Measurements from ENCODE around the gene HIC1. TPM values are rescaled to one million over a fixed set of nuclear protein-coding genes. Genes with fewer than 3 reads are reported as not detected.

Gene HIC1
- total and polyA plus RNA-seq, 2 experiments from 2014 or later = 9.4 to 10.2 TPM

GRCh38 chr17:2015314-2015713 lies 39.6 kb upstream of the HIC1 start:
- Histone ChIP-seq H3K9me3 (ENCODE audit: low read depth) (no peaks in the 10 kb centered on the region), H3K4me2 (no peak overlapping the region), H3K27me3 (peaks cover 25% of the 10 kb centered on the region), H3K9me2 (replicated peaks; ENCODE audit: insufficient read depth) (no peaks in the 10 kb centered on the region), H3K79me2 (no peaks in the 10 kb centered on the region), H3K4me1 (ENCODE audit: insufficient read depth) (peaks cover 9% of the 10 kb centered on the region), H4K20me1 (ENCODE audit: insufficient read depth, poor library complexity, severe bottlenecking) (no peaks in the 10 kb centered on the region), H2AFZ (no peak overlapping the region), H3K4me3 (no peak overlapping the region), H3K36me3 (replicated peaks; ENCODE audit: insufficient read depth, low read depth) (no peaks in the 10 kb centered on the region), H3K27ac (no peak overlapping the region)
- TF ChIP-seq EZH2 (IDR thresholded peaks at IDR 0.05; ENCODE audit: borderline replicate concordance) = no peak
- TF ChIP-seq, protein P1, sequence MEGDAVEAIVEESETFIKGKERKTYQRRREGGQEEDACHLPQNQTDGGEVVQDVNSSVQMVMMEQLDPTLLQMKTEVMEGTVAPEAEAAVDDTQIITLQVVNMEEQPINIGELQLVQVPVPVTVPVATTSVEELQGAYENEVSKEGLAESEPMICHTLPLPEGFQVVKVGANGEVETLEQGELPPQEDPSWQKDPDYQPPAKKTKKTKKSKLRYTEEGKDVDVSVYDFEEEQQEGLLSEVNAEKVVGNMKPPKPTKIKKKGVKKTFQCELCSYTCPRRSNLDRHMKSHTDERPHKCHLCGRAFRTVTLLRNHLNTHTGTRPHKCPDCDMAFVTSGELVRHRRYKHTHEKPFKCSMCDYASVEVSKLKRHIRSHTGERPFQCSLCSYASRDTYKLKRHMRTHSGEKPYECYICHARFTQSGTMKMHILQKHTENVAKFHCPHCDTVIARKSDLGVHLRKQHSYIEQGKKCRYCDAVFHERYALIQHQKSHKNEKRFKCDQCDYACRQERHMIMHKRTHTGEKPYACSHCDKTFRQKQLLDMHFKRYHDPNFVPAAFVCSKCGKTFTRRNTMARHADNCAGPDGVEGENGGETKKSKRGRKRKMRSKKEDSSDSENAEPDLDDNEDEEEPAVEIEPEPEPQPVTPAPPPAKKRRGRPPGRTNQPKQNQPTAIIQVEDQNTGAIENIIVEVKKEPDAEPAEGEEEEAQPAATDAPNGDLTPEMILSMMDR (IDR thresholded peaks at IDR 0.05; ENCODE audit: poor library complexity) = no peak
- TF ChIP-seq EZH2phosphoT487 (IDR thresholded peaks at IDR 0.05; ENCODE audit: low read depth, severe bottlenecking, unreplicated experiment) = no peak
- no peak for DNase-seq (ENCODE audit: low spot score)
- 85% methylated on average over 14 of the region's 14 CpGs for WGBS (ENCODE audit: low lambda C conversion rate, missing lambda C conversion rate)

DNA sequence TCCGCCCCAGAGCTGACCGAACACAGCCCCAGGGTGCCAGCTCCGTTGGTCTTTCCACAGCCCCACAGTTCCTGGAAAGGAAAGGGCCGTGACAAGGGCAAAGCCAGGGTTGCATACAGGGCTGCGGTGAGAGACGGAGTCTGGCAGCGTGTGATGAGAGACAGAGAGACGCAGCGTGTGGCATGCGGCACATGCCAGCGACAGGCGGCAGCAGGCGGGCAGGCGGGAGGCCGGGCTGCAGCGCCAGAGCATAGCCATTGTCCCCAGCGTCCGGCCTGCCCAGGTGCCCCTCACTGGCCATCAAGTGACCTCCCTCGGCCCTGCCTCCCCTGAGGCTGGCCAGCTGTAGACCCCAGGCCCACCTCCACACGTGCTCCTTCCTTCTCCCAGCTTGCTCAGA lies 38.4 kb upstream of the HIC1 start:
- DNase-seq (ENCODE audit: low spot score) = no peak
- no peak overlapping the region for H3K4me2 ChIP-seq
- no peak overlapping the region for H3K4me3 ChIP-seq
- peaks cover 36% of the 10 kb centered on the region for H3K27me3 ChIP-seq
- H2AFZ ChIP-seq = no peak overlapping the region
- H3K9me3 ChIP-seq (ENCODE audit: low read depth) = no peaks in the 10 kb centered on the region
- WGBS (ENCODE audit: low lambda C conversion rate, missing lambda C conversion rate) = 89% methylated on average over 20 of the region's 20 CpGs
- H3K27ac ChIP-seq = no peak overlapping the region
- no peaks in the 10 kb centered on the region for H4K20me1 ChIP-seq (ENCODE audit: insufficient read depth, poor library complexity, severe bottlenecking)
- H3K79me2 ChIP-seq = no peaks in the 10 kb centered on the region
- no peaks in the 10 kb centered on the region for H3K36me3 ChIP-seq (replicated peaks; ENCODE audit: insufficient read depth, low read depth)
- H3K9me2 ChIP-seq (replicated peaks; ENCODE audit: insufficient read depth) = no peaks in the 10 kb centered on the region
- peaks cover 6% of the 10 kb centered on the region for H3K4me1 ChIP-seq (ENCODE audit: insufficient read depth)
- TF ChIP-seq EZH2 (IDR thresholded peaks at IDR 0.05; ENCODE audit: borderline replicate concordance) (no peak), EZH2phosphoT487 (IDR thresholded peaks at IDR 0.05; ENCODE audit: low read depth, severe bottlenecking, unreplicated experiment) (no peak)
- TF ChIP-seq, protein P1 (IDR thresholded peaks at IDR 0.05; ENCODE audit: poor library complexity) = no peak

GRCh38 chr17:2017274-2017941 lies 37.5 kb upstream of the HIC1 start:
- H3K9me2 ChIP-seq (replicated peaks; ENCODE audit: insufficient read depth) = no peaks in the 10 kb centered on the region
- no peaks in the 10 kb centered on the region for H3K36me3 ChIP-seq (replicated peaks; ENCODE audit: insufficient read depth, low read depth)
- H3K4me1 ChIP-seq (ENCODE audit: insufficient read depth) = no peaks in the 10 kb centered on the region
- H3K27ac ChIP-seq = no peak overlapping the region
- no peaks in the 10 kb centered on the region for H4K20me1 ChIP-seq (ENCODE audit: insufficient read depth, poor library complexity, severe bottlenecking)
- WGBS (ENCODE audit: low lambda C conversion rate, missing lambda C conversion rate) = 92% methylated on average over 19 of the region's 19 CpGs
- no peaks in the 10 kb centered on the region for H3K9me3 ChIP-seq (ENCODE audit: low read depth)
- H3K4me2 ChIP-seq = no peak overlapping the region
- DNase-seq (ENCODE audit: low spot score) = no peak
- peaks cover 38% of the 10 kb centered on the region for H3K27me3 ChIP-seq
- H3K79me2 ChIP-seq = no peaks in the 10 kb centered on the region
- no peak overlapping the region for H2AFZ ChIP-seq
- TF ChIP-seq EZH2phosphoT487 (IDR thresholded peaks at IDR 0.05; ENCODE audit: low read depth, severe bottlenecking, unreplicated experiment) = no peak
- H3K4me3 ChIP-seq = no peak overlapping the region

DNA sequence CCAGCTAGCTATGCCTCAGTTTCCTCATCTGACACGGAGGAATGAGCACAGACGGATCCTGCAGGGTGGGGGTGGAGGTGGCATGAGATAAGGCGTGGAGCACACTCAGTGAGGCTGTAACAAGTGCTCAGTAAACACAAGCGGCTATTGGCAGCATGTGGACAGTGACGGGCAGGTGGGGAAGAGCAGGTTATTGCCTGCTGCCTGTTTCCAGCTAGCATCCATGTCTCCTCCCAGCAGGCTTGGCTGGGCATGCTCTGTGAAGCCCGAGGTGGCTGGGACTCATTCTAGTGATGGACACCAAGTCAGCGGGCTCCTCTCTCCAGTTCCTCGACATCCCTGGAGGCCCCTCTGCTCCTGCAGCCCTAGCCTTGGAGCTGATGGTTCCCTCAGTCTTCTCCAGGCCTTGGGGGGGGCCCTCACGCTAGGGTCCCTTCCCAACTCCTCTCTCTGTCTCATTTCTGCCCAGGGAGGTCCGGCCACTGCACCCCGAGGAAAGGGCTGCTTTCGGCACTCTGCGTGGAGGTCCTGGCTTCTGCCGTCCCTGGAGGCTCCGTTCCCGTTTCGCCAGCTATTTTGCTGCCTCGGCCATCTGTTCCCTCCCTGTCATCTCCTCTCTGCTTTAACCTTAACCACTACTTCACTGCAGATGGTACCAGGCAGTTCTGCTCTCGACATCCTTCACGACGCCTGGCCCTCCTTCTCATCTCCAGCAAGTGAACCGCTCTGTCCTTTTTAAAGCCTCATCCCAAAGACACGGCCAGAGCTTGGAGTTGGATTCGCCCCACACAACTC lies 36.0 kb upstream of the HIC1 start:
- 78% methylated on average over 23 of the region's 24 CpGs for WGBS (ENCODE audit: low lambda C conversion rate, missing lambda C conversion rate)
- H3K27me3 ChIP-seq = peaks cover 51% of the 10 kb centered on the region

More for the DNA sequence above, 36.0 kb upstream of the HIC1 start:
- no peak overlapping the region for H2AFZ ChIP-seq
- no peak overlapping the region for H3K4me3 ChIP-seq
- no peak overlapping the region for H3K27ac ChIP-seq
- no peaks in the 10 kb centered on the region for H3K9me3 ChIP-seq (ENCODE audit: low read depth)
- no peak overlapping the region for H3K4me2 ChIP-seq
- H3K36me3 ChIP-seq (replicated peaks; ENCODE audit: insufficient read depth, low read depth) = no peaks in the 10 kb centered on the region
- H3K9me2 ChIP-seq (replicated peaks; ENCODE audit: insufficient read depth) = no peaks in the 10 kb centered on the region
- H3K79me2 ChIP-seq = no peaks in the 10 kb centered on the region
- DNase-seq (ENCODE audit: low spot score) = no peak
- TF ChIP-seq, protein P1 (IDR thresholded peaks at IDR 0.05; ENCODE audit: poor library complexity) = no peak
- TF ChIP-seq EZH2phosphoT487 (IDR thresholded peaks at IDR 0.05; ENCODE audit: low read depth, severe bottlenecking, unreplicated experiment) (no peak), EZH2 (IDR thresholded peaks at IDR 0.05; ENCODE audit: borderline replicate concordance) (no peak)
- H3K4me1 ChIP-seq (ENCODE audit: insufficient read depth) = peaks cover 2% of the 10 kb centered on the region
- H4K20me1 ChIP-seq (ENCODE audit: insufficient read depth, poor library complexity, severe bottlenecking) = no peaks in the 10 kb centered on the region
